ENCODE data around the gene CHST13.

DNA sequence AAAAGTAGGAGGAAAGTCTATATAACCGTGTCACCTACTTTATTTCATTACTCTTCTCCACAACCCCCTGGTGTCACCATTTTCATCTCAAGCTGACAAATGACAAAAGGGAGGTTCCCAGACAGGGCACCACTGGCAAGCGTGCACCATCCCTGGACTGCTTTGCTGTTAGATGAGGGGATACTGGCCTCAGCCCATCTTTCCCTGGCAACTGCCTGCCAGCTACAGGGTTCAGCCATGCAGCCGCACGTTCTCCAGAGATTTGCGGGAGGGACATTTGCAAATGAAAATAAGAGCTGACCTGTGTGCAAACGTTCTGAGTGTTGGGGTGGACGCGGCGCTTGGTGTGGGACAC lies 7.0 kb upstream of the CHST13 start:
- TF ChIP-seq, protein P1, sequence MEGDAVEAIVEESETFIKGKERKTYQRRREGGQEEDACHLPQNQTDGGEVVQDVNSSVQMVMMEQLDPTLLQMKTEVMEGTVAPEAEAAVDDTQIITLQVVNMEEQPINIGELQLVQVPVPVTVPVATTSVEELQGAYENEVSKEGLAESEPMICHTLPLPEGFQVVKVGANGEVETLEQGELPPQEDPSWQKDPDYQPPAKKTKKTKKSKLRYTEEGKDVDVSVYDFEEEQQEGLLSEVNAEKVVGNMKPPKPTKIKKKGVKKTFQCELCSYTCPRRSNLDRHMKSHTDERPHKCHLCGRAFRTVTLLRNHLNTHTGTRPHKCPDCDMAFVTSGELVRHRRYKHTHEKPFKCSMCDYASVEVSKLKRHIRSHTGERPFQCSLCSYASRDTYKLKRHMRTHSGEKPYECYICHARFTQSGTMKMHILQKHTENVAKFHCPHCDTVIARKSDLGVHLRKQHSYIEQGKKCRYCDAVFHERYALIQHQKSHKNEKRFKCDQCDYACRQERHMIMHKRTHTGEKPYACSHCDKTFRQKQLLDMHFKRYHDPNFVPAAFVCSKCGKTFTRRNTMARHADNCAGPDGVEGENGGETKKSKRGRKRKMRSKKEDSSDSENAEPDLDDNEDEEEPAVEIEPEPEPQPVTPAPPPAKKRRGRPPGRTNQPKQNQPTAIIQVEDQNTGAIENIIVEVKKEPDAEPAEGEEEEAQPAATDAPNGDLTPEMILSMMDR (conservative IDR thresholded peaks at IDR 0.05; ENCODE audit: low read depth, low read length): no peak
- no peak for TF ChIP-seq EZH2 (IDR thresholded peaks at IDR 0.05; ENCODE audit: borderline replicate concordance, low read depth, low read length, poor library complexity, severe bottlenecking)

Measured in A673 (cell line).